Measurements from ENCODE around the gene COL11A2. TPM values are rescaled to one million over a fixed set of nuclear protein-coding genes. Genes with fewer than 3 reads are reported as not detected.

COL11A2 gene
- polyA plus RNA-seq, 3 donors = 0.57 TPM; not detected in 2

DNA sequence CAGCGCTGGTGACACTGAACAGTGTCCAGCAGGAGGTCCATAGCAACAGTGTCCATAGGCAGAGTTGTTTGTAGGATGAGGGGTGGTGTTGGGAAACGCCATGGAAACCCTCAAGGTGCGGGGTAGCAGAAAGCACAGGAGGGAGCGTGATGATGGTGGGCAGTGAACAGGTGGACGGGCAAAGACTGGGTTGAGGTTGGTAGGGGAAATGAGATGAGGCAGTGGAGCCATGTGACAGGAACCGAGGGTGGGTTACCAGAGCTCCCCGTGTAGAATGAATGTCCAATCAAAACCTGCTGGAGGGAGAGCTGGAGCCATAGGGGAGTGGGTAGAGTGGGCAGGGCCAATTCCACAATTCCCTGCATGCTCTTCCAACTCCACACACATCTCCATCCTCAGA, 78.5 kb downstream of the COL11A2 start:
- peaks cover 17 to 27% of the 10 kb centered on the region in 2 donors for H3K27me3 ChIP-seq (ENCODE audit: control insufficient read depth in 2 of 2, insufficient read depth in 2 of 2, low read length in 2 of 2)

More for the DNA sequence above, 78.5 kb downstream of the COL11A2 start:
- TF ChIP-seq, protein P1, sequence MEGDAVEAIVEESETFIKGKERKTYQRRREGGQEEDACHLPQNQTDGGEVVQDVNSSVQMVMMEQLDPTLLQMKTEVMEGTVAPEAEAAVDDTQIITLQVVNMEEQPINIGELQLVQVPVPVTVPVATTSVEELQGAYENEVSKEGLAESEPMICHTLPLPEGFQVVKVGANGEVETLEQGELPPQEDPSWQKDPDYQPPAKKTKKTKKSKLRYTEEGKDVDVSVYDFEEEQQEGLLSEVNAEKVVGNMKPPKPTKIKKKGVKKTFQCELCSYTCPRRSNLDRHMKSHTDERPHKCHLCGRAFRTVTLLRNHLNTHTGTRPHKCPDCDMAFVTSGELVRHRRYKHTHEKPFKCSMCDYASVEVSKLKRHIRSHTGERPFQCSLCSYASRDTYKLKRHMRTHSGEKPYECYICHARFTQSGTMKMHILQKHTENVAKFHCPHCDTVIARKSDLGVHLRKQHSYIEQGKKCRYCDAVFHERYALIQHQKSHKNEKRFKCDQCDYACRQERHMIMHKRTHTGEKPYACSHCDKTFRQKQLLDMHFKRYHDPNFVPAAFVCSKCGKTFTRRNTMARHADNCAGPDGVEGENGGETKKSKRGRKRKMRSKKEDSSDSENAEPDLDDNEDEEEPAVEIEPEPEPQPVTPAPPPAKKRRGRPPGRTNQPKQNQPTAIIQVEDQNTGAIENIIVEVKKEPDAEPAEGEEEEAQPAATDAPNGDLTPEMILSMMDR (IDR thresholded peaks at IDR 0.05) = no peak
- Histone ChIP-seq H3K4me3 (replicated peaks in 1 of 3; ENCODE audit: low read depth in 2 of 3, low read length in 3 of 3) (peak overlapping the region in 1 of 3 experiments; percentile 58), H3K36me3 (replicated peaks in 1 of 2; ENCODE audit: control insufficient read depth in 1 of 2, insufficient read depth in 2 of 2, low read length in 2 of 2) (no peaks in the 10 kb centered on the region), H3K9me3 (replicated peaks in 1 of 2; ENCODE audit: control insufficient read depth in 1 of 2, insufficient read depth in 1 of 2, low read length in 2 of 2) (peaks cover 0 to 4% of the 10 kb centered on the region in 2 donors), H3K79me2 (ENCODE audit: insufficient read depth, low read length) (no peaks in the 10 kb centered on the region), H3K4me2 (replicated peaks; ENCODE audit: extremely low read depth, low read length, poor library complexity, severe bottlenecking) (peak overlapping the region; percentile 63), H4K20me1 (ENCODE audit: insufficient read depth, low read length) (no peaks in the 10 kb centered on the region), H3K27ac (ENCODE audit: low read depth in 1 of 2, low read length in 2 of 2) (peak overlapping the region in 1 of 2 donors; percentile 30), H3K9ac (ENCODE audit: insufficient read depth, low read length, poor library complexity, severe bottlenecking) (no peak overlapping the region), H2AFZ (ENCODE audit: insufficient read depth, low read depth, low read length, poor library complexity, severe bottlenecking) (no peak overlapping the region), H3K4me1 (ENCODE audit: control insufficient read depth in 1 of 2, insufficient read depth in 2 of 2, low read length in 2 of 2) (peaks cover 47 to 54% of the 10 kb centered on the region in 2 donors)
- Mint-ChIP-seq H3K4me3 (peak overlapping the region in 1 of 2 donors; percentile 9), H3K9me3 (peaks cover 0 to 7% (median 4%) of the 10 kb centered on the region in 7 donors), H3K27me3 (ENCODE audit: low read depth in 3 of 3) (peaks cover 23 to 42% (median 37%) of the 10 kb centered on the region in 3 donors), H3K27ac (peak overlapping the region in 3 of 7 donors; percentile 67 to 80 (median 75)), H3K36me3 (peaks cover 5 to 9% of the 10 kb centered on the region in 2 donors), H3K4me1 (peaks cover 54% of the 10 kb centered on the region)
- no peak for DNase-seq
- WGBS (ENCODE audit: insufficient coverage) = 97% methylated on average over 3 of the region's 7 CpGs
- intact Hi-C loops (cut with micrococcal nuclease) = no loop called here

Small RNA genes within 50 kb of the gene (small RNA-seq; reads per million reads assigned to genes)
- gene MIR219A1 (ENCODE audit: insufficient read length, low read depth) (not detected), gene RNY4P10 (ENCODE audit: insufficient read length, low read depth) (not detected)

Other genes starting within 250 kb of the COL11A2 start
- 100 to 1,000 TPM; 434 to 526 (median 515) TPM for gene HLA-DMA, start 239.4 kb downstream of the COL11A2 start, polyA plus RNA-seq
- gene BRD2, start 223.9 kb downstream of the COL11A2 start, polyA plus RNA-seq = 100 to 1,000 TPM in 1 of 3 donors, 10 to 100 TPM in 1, 1 to 10 TPM in 1; 9.6 to 475 (median 21.7) TPM
- 10 to 100 TPM in 1 of 3 donors, 1 to 10 TPM in 2; 2.8 to 15.4 (median 9.1) TPM for gene HLA-DOA, start 182.9 kb downstream of the COL11A2 start, polyA plus RNA-seq
- gene HLA-DPA1, start 118.8 kb downstream of the COL11A2 start, polyA plus RNA-seq = 1,000 to 10,000 TPM in 1 of 3 donors, 100 to 1,000 TPM in 2; 578 to 1,024 (median 796) TPM
- gene HLA-DPB1, start 116.5 kb downstream of the COL11A2 start, polyA plus RNA-seq = 100 to 1,000 TPM; 569 to 682 (median 676) TPM
- gene RXRB, start 8.2 kb upstream of the COL11A2 start, polyA plus RNA-seq = 10 to 100 TPM in 1 of 3 donors, 1 to 10 TPM in 2; 4.5 to 74.5 (median 5.1) TPM
- 10 to 100 TPM; 14.5 to 32.7 (median 17.7) TPM for gene SLC39A7, start 8.4 kb upstream of the COL11A2 start, polyA plus RNA-seq
- 10 to 100 TPM in 1 of 3 donors, 1 to 10 TPM in 2; 3.8 to 10.6 (median 4.7) TPM for gene HSD17B8, start 12.2 kb upstream of the COL11A2 start, polyA plus RNA-seq
- gene RING1, start 16.0 kb upstream of the COL11A2 start, polyA plus RNA-seq = 10 to 100 TPM in 1 of 3 donors, 1 to 10 TPM in 2; 4.6 to 27.9 (median 5.7) TPM
- 100 to 1,000 TPM in 1 of 3 donors, 10 to 100 TPM in 2; 11.0 to 150 (median 14.5) TPM for gene VPS52, start 79.4 kb upstream of the COL11A2 start, polyA plus RNA-seq
- 1,000 to 10,000 TPM; 2,430 to 3,295 (median 2,894) TPM for gene RPS18, start 79.6 kb upstream of the COL11A2 start, polyA plus RNA-seq
- 10 to 100 TPM in 2 of 3 donors, 1 to 10 TPM in 1; 6.5 to 32.2 (median 28.5) TPM for gene B3GALT4, start 84.7 kb upstream of the COL11A2 start, polyA plus RNA-seq
- gene WDR46, start 96.8 kb upstream of the COL11A2 start, polyA plus RNA-seq = 10 to 100 TPM; 33.3 to 41.0 (median 37.3) TPM
- gene PFDN6, start 97.1 kb upstream of the COL11A2 start, polyA plus RNA-seq = 10 to 100 TPM; 26.0 to 36.2 (median 28.4) TPM
- gene RGL2, start 106.5 kb upstream of the COL11A2 start, polyA plus RNA-seq = 100 to 1,000 TPM in 1 of 3 donors, 10 to 100 TPM in 2; 14.9 to 145 (median 15.5) TPM
- gene TAPBP, start 121.6 kb upstream of the COL11A2 start, polyA plus RNA-seq = 100 to 1,000 TPM; 138 to 228 (median 141) TPM
- 10 to 100 TPM; 12.2 to 16.5 (median 16.1) TPM for gene ZBTB22, start 125.3 kb upstream of the COL11A2 start, polyA plus RNA-seq
- gene DAXX, start 130.5 kb upstream of the COL11A2 start, polyA plus RNA-seq = 10 to 100 TPM; 22.3 to 39.2 (median 28.5) TPM
- gene KIFC1, start 199.4 kb upstream of the COL11A2 start, polyA plus RNA-seq = under 1 TPM; 0.14 to 0.87 (median 0.68) TPM
- gene PHF1, start 218.5 kb upstream of the COL11A2 start, polyA plus RNA-seq = 10 to 100 TPM in 1 of 3 donors, 1 to 10 TPM in 2; 3.0 to 90.2 (median 3.5) TPM
- gene CUTA, start 225.6 kb upstream of the COL11A2 start, polyA plus RNA-seq = 100 to 1,000 TPM; 137 to 160 (median 153) TPM
- 1 to 10 TPM in 1 of 3 donors, not detected in 2; 4.0 TPM for gene SYNGAP1, start 227.6 kb upstream of the COL11A2 start, polyA plus RNA-seq